NCI-H510A (cell line): ENCODE measurements around the gene FADS2.

Experiments used
- DNase-seq: peaks from one replicate; lab custom pipeline; 2025; lab: John Stamatoyannopoulos, UW

The FADS2 gene

DNA sequence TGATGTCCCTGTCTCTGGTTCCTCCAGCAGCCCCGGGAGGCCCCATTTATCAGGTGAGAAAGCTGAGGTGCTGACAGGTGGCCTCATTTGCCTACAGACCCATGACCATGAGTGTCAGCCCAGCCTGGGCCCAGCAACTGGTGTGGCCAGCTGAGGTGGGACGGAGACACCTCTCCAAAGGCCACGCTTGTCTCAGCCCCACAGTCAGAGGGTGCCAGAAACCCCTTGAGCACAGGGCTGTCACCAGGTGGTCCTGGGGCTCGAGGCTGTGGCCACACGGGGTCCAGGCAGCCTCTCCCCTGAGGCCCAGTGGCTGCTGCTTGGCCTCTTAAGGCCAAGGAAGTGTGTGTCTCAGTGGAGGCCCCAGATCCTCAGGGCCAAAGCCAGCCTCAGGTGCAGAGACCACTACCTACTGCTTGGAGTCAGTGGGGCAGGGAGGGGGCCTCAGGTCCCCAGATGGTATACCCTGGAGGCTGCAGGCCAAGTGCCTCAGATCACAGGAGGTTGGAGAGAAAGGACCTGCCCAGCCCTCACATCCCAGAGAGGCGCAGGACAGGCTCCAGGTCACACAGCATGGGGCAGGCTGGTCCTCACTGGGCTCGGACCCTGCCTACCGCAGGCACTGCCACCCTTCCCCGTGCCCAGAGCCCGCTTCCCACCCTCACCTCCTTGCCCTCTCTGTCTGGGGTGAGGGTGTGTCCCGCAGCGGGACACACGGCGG lies 77.9 kb downstream of the FADS2 start:
- no peak for DNase-seq

- DNase-seq: no peak
Measured at GRCh38 chr11:61906522-61906909, 78.4 kb downstream of the FADS2 start.

GRCh38 chr11:61907282-61907681 lies 79.2 kb downstream of the FADS2 start:
- DNase-seq: no peak

DNA sequence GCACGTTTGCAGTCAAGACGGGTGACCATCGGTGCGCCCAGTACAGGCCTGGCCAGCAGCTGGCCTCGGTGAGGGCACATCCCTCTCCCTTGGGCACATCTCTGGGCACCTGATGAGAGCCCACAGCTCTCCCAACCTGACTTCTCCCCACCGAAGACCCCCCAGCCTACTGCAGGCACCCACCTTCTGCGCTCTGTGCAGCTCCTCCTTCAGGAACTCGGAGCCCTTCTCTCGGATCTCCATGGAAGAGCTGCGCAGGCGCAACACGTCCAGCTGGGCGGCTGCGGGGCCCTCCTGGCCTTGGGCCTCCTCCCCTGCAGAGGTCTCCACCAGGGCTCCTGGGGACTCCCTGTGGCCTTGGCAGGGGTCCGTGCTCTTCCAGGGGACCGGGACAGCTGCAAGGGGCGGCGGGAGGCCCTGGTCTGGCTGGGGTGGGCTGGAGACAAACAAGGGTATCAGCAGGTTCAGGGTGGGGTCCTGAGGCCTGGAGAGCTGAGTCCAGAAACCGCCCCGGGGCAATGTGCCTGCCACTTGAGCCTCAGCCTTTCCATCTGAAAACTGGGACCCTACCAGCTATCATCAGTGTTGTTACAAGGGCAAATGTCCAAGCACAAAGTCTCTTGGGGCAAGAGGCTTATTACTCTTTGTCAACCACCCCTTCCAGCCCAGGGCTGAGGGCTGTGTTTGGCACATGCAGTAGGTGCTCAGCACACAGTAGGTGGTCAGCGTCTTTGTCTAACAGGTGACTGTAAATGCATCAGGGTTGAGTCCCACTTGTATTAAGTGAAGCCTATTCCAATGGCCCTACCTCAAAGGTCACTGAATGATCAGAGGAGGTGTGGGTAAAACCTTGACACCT lies 80.0 kb downstream of the FADS2 start:
- no peak for DNase-seq

GRCh38 chr11:61908730-61909316 lies 80.7 kb downstream of the FADS2 start:
- no peak for DNase-seq

DNA sequence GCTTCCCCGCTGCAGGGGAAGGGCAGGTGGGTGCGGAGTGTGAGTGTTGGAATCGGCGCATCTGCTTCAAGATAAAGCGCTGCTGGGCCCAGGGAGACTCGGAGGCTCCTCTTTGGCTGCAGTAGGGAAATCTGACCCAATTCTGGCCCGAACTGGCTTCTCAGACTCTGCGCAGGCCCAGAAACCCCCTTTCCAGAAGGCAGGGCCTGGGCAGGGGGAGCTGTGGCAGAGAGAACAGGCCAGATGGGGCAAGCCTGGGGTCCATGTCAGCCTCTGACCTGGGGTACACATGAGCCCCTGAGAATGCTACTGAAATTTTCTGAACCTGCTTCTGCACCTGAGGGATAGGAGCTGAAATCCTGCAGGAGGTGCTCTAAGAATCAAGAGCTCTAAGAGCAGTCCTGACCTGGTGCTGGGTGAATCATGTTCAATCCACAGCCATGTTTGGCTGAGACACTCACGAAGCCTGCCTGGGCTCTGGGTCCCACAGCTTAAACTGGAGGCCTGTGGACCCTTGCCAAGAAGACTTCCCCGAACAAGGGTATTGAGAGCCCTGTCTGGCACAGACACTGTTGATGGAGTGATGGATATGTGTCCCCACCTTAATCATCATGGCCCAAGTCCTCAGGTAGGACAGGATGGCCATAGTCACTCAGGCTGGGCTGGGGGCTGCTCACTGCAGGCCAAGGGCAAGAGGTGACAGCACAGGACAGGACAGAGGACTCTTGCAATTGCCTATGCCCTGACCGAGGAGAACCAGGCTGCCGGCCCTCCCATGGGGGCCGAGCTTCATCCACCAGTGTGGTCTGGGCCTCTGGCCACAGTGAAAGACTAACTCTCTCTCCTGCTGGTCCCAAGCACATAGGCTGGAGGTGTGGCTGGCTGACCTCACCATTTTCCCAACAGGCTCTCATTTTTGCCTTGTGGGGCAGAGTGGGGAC lies 82.4 kb downstream of the FADS2 start:
- DNase-seq: no peak

DNA sequence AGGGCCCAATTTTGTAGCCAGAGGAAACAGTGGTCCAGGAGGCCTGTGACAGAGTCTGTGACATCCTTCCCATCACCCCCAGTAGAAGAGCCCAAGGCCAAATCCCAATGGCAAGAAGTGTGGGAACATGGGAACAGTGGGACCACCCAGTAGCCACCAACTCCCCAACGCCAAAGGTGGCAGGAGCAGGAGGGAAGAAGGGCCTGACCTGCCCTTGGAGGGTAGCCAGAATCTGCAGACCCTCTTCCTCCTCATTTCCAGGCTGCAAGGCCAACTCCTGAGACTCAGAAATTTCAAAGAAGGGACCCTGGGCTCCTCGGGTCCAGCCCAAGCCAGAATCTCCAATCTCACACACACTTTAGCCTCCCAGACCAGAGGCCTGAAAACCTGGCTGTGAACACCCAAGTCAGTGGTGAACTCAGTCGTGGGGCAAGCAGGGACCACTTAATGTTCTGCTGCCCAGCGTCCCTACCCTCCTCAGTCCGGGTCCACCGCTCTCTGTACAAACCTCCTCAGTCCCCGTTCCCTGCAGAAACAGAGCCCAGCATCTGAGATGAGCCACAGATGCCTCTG lies 83.1 kb downstream of the FADS2 start:
- no peak for DNase-seq

DNA sequence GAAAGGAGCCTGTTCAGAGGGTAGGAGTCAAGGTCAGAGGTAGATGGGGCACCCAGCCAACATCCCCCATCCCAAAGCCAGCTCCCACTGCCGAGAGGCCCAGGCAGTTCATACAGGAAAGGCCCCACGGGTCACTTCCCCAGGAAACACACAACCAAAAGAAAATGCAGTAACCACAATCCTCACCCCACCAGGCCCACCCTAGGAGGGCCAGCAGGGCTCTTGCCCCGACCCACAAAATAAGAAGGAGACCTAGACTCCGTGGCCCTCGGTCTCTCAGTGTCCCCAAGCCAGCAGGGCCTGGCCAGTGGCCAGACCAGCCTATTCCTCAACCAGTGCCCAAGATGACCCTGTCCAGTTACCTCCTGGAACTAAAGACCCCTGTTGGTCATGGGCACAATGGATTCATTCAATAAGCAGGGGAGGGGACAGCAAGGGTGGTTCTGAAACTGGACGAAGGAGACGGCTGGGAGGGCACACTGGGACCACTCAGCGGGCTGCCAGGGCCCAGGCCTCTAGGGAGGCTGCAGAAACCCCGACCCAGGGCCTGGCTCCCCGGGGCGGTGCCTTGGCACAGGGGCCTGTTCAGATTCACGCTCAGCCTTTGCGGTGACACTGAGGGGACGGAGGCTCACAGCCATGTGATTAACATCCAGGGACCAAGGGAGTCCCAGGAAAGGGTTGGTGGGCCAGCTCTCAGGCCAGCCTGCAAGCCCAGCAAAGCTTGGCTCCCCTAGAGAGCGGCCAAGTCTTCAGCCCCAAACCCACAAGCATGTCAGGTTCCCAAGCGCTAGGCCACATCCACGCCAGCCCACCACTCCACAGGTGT lies 83.8 kb downstream of the FADS2 start:
- DNase-seq: no peak

- no peak for DNase-seq
Measured at GRCh38 chr11:61912530-61912898, 84.4 kb downstream of the FADS2 start.

- DNase-seq: no peak
Measured at GRCh38 chr11:61912991-61913698, 85.0 kb downstream of the FADS2 start.

GRCh38 chr11:61913699-61914395 lies 85.7 kb downstream of the FADS2 start:
- no peak for DNase-seq

- no peak for DNase-seq
Measured at GRCh38 chr11:61914471-61915171, 86.5 kb downstream of the FADS2 start.

DNA sequence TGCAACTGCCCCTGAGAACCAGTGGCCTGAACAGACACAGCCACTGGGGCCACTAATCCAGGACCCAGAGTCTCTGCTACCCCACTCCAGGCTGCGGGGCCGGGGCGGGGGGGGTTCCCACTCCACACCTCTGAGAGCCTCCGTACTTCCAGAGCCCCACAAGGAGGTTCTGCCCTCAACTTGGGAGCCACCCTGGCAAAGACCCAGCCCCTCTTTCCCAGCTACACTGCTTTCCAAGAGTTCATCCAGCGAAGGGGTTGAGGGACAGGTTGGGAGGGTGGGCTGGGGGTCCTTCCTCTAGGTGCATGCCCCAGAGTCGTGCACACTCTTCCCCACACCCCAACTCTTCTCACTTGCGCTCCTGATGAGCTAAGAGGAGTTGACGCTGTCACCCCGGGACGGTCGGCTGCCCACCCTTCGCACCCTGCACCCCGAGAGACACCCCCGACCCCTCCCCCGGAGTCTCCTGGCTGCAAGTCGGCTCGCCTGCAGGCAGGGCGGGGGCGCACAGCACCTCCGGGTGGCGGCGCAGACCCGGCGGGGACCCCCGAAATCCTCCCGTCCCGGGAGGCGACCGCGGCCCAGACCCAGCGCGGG lies 88.7 kb downstream of the FADS2 start:
- DNase-seq: no peak
